GM12891 (cell line): Measurements from ENCODE around the gene GPC6.

ENCODE experiments used
- DNase-seq: peaks from one replicate; pipeline ENCODE4 v3.0.0; 2011; ENCODE audit warnings: low spot score; ENCODE audit not compliant: insufficient read length
- FAIRE-seq: peaks from 2 replicates; lab custom pipeline; 2011; peaks lifted over from hg19 to GRCh38; lab: Jason Lieb, UNC
- PAX5 ChIP-seq: IDR thresholded peaks from 2 replicates; pipeline ENCODE4 v1.6.1; 2011; ENCODE audit warnings: low read length, moderate library complexity, mild to moderate bottlenecking; ENCODE audit not compliant: insufficient read depth, severe bottlenecking
- POLR2A ChIP-seq: IDR thresholded peaks from 2 replicates; pipeline ENCODE4 v1.6.1; 2011; ENCODE audit warnings: low read depth, low read length, control low read depth
- POLR2AphosphoS5 ChIP-seq: IDR thresholded peaks from 2 replicates; pipeline ENCODE4 v1.6.1; 2011; ENCODE audit warnings: low read depth, low read length, control low read depth
- POU2F2 ChIP-seq: IDR thresholded peaks from 2 replicates; pipeline ENCODE4 v1.6.1; 2011; ENCODE audit warnings: low read depth, mild to moderate bottlenecking, control low read depth, low read length, moderate library complexity
- SPI1 ChIP-seq: IDR thresholded peaks from 2 replicates; pipeline ENCODE4 v1.6.1; 2011; ENCODE audit warnings: low read depth, low read length, control low read depth
- TAF1 ChIP-seq: IDR thresholded peaks from 2 replicates; pipeline ENCODE4 v1.6.1; 2011; ENCODE audit warnings: low read depth, low read length, control low read depth

GPC6 gene

DNA sequence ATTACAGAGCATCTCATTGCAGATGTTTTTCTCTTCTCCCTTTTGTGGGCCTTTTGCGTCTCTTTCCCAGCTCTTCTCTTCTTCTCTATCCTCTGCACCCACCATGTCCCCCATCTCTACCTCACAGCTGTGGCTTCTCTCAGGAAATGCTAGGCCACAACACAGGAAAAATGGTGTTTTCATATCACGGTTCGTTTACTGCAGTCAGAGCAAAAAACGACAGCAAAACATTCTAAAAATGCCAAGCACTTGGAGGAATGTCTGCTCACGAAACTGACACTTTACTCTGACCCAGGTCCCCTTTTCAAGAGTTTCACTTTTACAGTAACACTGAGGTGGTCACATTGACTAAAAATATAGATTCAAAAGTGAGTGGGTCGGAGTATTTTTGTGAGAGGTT lies 1100.7 kb downstream of the GPC6 start:
- peak; percentile 11 for DNase-seq
- TF ChIP-seq POLR2AphosphoS5 (no peak), TAF1 (no peak), POLR2A (no peak), SPI1 (peak; percentile 59; the same call in 1 of the 2 replicates), POU2F2 (no peak), PAX5 (no peak)
- FAIRE-seq, result peak; percentile 77

DNA sequence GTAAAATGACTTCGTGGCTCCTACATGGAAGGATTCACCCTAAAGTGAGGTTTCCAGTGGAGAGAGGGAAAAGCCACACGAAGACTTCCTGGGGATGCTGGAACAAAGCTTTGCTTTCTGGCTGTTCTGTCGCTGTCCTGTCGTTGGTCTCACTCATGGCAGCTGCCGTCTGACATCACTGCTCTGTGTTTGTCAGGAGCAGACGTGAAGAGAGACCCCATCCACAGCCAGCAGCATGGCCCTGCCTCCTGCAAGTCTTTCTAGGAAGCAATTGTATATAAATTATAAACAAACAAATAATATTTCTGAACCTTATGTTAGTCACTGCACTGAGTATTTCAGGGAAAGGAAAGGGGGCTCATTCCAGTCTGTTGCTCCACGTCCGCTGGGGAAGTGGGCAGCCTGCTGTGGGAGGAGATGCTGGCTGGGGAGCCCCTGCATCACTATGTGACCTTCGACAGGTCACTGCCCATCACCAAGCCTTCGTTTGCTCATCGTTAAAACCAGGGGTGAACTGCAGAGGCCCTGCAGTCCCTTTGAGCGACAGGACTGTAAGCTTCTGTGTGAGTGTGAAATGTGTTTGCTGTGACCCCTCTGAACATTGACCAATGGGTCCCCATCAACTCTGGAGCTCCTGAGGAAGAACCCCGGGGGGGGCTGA lies 1101.9 kb downstream of the GPC6 start:
- TF ChIP-seq POLR2AphosphoS5 (no peak), TAF1 (no peak), POU2F2 (no peak), SPI1 (no peak), PAX5 (no peak)
- DNase-seq, result no peak
- peak; percentile 61 for FAIRE-seq

DNA sequence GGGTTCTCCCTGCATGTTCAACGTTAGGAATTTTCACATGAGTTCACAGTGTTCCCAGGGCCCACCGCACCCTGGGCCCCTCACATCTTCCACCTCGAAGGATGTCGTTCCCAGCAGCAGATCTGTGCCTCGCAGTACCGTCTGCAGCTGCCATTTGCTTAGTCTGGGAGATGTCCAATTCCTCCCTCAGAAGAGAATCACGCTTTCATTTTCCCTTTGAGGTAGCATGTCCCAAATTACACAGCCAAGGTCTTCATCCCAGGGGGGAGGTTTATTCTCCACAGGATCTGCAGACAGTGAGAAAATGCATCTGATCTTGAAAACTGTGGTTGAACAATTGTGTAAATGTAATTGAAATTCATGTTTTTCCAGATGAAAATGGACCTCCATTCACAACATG lies 1102.7 kb downstream of the GPC6 start:
- FAIRE-seq (no peak), DNase-seq (no peak)
- TF ChIP-seq SPI1 (no peak), POLR2AphosphoS5 (no peak), POLR2A (no peak), POU2F2 (no peak), TAF1 (no peak), PAX5 (no peak)

DNA sequence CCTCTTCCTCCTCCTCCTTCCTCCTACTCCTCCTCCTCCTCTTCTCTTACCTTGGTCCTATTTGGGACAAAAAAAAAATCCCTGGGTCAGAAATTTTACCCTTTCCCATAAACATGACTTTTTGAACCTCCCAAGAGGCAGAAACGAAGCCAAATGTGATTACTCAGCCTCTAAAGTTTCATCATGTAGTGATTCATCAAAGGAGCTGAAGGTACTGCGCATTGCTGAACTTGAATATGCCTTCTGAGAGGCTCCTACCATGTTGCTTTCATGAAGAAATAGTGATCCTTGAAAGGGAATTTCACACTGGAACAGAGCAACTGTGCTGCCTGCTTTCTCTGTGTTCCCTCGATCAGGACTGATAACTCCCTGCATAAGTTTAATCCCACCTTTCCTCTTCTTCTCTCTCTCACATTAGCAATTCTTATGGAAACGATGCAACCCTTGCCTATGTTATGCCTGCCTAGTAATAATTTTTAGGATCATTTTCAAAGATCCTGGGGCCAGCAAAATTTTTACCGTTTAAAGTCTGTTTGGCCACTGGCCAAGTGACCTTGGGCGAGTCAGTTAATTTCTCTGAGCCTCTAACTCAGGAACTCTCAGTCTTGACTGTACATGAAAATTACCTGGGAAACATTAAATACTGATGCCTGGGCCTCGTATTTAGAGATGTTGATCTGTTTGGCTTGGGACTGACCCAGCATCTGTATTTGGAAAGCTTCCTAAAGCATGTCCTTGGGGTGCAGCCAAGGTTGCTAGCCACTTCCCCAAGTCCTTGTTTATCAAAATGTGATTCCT lies 1103.3 kb downstream of the GPC6 start:
- DNase-seq, result no peak
- no peak for FAIRE-seq
- TF ChIP-seq TAF1, result no peak

DNA sequence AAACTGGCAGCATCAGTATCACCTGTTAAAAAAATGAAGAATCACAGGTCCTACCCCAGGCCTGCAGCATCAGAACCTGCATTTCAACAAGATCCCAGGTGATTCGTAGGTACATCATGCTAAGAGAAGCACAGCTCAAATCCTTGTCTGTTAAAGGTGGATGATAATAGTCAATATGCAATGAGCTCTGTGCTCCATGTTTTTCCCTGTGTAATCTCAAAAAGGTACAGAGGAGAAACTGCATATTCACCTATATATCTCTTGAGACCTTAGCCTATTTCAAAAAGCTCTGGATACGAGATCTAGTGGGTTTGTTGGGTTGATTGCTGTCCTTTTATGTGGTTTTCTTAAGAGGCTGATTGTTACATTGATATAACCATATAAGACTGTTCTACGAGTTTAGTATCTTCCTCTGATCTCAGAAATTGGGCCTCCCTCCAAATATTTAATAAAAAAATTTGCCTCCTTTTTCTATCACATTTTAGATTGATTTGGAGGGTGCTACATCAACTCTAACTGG lies 1104.0 kb downstream of the GPC6 start:
- no peak for DNase-seq
- FAIRE-seq, result no peak
- TF ChIP-seq POU2F2, result no peak

DNA sequence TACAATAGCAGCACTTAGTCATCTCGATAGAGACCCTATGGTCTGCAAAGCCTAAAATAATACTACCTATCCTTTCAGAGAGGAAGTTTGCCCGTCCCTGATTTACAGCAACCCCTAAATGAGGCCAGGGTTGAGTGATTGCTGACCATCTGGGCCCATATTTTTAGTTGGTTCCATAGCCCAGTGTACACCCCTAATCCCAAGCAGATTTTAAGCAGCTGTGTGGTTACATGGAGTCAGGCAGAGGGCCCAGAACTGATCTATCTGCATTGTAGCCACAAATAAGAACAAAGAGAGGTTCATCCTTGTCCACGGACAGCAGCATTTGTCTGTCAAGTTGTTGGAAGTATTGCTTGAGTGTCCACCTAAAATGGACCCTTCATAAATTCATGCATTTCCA lies 1104.7 kb downstream of the GPC6 start:
- FAIRE-seq, result no peak
- DNase-seq, result no peak
- TF ChIP-seq TAF1 (no peak), PAX5 (no peak), POLR2A (no peak), SPI1 (no peak), POLR2AphosphoS5 (no peak), POU2F2 (no peak)

DNA sequence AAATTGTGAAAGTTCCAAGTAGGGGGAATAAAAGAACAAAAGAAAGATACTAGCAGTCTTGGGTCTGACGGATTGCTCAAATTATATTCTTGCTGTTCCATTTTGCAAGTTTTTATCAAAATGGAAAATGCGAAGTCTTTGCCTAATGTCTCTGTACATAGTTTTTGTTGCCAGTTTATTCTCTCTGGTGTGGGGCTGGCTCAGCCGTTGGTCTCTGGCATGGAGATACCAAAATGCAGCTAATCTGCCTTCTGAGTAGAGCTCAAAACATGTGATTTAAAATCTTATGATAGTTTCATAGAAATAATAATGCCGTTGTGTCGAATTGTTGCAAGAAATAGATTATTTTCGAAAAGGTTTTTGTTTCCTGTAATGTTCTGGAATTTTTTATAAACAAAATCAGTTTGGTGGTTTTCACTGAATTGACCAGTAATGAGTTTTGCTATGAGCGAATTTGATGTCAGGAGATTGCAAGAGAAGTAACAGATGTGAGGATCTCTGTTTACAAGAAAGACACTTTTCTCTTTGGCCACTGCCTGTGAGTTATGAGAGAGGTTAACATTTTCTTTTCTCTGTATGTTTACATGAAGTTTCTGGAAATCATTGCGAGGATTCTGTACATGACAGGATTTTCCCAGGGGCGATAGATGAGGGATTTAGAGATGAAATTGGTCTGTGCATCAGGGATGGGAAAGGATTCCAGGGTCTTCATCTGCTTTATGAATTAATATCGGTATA lies 1105.9 kb downstream of the GPC6 start:
- FAIRE-seq, result no peak
- TF ChIP-seq TAF1 (no peak), POLR2A (no peak), POU2F2 (no peak), POLR2AphosphoS5 (no peak), PAX5 (no peak), SPI1 (no peak)
- no peak for DNase-seq

DNA sequence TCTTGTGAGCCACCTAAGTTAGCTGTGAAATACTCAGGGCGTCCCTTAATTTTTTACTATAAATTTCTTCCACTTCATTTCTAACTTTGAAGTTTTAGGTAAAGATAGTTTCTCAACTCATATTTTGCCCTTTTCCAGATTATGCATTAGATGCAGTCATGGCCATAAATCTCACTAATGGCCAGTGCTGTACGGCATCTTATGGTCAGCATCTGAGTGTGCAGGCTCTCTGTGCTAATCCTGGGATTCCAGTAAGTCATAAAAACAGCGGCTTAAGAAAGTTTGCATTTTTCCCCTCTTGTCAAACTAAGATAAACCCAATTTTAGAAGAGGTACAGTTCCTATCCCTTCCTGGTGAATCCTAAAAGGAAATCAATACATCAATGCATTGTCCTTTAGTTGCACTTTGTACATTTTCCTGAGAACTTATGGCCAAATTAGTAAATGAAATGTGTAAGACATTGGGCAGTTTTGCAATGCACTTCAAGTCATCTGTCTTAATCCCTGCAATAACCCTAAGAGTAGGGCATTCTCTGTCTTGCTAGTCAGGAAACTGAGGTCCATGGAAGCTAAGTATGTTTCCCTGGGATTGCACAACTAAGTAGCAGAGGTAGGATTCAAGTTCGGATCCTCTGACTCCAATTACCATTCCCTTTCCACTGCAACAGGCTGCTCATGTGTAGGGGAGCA lies 1106.7 kb downstream of the GPC6 start:
- FAIRE-seq, result no peak
- TF ChIP-seq POLR2AphosphoS5 (no peak), POU2F2 (no peak), PAX5 (no peak), POLR2A (no peak), TAF1 (no peak), SPI1 (no peak)
- no peak for DNase-seq

DNA sequence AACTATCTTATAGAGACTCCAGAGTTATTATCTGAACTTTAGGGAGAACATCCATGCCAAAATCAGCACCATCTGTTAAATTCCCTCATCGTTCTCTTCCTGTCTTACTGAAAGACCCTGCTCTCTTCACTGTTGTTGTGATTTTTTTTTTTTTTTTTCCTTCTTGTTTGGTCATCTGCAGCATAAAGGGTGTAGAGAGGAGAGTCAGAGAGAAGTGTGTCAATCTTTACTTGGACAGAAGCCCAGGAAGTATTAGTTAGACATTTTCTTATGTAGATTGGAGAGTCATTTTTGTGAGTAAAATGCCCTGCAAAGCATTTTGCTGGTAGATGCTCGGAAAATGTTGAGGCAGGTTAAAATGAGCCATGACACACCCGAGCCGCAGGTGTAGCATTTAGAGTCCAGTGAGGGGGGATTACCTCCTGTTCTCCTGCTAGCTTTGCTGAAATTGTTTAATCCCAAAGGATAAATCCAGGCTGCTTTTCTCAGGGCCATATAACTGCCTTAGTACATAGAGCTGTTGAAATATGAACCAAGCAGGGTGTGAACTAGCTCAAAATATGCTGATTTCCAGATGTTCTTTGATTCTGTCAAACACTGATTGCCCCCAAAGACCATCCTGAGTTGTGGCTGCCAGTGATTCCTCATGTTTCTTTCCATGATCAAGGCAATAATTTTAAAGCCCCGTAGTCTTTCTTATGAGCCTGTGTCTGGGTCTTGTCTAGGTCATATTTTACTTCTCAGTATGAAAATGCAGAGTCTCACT lies 1109.3 kb downstream of the GPC6 start:
- TF ChIP-seq POU2F2 (no peak), POLR2A (no peak), TAF1 (no peak), SPI1 (no peak), POLR2AphosphoS5 (no peak), PAX5 (no peak)
- FAIRE-seq (no peak), DNase-seq (no peak)
